ENCODE results near the gene PRODH2.

Gene PRODH2

DNA sequence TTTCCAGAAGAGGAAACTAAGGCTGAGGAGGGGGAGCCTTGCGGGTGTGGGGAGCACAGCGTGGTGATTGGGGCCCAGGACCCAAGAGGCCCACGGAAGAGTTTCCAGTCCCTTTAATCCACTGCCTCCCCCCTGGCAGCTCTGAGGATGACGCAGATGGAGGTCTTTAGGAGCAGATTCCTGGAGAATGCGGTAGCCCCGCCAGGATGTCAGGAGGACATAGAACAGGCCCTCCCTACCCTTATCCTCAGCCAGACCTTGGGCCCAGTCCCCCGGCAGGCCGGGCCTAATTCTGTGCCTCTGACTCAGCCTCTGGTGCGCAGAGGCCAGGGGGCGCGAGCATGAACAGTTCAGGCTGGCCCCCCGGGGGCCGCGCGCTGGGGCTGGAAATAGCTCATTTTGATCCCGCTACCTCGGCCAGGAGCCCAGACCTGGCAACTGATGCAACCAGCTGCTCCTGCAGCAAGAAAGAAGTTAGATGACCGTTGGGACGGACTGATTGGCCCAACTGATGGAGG lies 55.4 kb downstream of the PRODH2 start:
- FAIRE-seq: no peak

DNA sequence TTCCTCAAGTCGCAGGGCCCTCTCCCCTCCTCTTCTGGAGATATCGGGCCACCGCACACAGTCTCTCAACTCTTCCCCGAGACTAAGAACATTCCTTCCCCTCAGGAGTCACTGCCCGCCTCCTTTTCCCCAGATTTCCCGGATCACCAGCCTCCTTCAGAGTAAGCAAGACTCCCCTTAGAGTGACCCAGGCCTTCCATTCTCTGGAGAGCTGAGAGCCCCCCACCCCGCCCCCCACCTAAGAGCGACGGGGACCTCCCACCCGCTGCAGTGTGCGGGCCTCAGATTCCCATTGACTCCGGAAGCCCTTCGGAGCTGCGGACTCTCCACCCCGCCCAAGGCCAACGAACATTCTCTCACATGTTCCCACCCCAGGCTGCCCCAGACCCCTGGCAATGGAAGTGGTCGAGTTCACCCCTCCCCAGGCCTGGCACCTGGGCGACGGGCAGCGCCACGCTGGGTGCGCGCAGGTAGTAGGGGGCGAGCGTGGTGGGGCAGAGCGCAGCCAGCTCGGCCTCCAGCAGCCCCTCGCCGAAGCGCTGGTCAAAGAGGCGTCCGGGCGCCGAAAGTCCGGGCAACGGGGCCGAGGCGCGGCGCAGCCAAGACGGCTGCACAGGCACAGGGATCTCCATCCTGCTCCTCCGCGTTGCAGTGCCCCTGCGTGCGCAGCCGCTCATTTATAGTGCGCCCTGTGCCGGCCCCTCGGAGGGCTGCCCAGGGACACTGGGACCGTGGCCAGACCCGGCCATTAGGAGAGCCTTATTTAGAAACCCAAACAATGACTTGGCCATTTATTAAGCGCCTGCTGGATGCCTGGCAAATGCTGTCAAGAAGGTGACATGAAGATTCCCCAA lies 56.0 kb downstream of the PRODH2 start, which contains the start of gene HSPB6:
HSPB6 (minus strand) TSS at position 653 of the 854 bp plus-strand sequence; CDS start at position 632, 21 bp downstream.
- no peak for FAIRE-seq

DNA sequence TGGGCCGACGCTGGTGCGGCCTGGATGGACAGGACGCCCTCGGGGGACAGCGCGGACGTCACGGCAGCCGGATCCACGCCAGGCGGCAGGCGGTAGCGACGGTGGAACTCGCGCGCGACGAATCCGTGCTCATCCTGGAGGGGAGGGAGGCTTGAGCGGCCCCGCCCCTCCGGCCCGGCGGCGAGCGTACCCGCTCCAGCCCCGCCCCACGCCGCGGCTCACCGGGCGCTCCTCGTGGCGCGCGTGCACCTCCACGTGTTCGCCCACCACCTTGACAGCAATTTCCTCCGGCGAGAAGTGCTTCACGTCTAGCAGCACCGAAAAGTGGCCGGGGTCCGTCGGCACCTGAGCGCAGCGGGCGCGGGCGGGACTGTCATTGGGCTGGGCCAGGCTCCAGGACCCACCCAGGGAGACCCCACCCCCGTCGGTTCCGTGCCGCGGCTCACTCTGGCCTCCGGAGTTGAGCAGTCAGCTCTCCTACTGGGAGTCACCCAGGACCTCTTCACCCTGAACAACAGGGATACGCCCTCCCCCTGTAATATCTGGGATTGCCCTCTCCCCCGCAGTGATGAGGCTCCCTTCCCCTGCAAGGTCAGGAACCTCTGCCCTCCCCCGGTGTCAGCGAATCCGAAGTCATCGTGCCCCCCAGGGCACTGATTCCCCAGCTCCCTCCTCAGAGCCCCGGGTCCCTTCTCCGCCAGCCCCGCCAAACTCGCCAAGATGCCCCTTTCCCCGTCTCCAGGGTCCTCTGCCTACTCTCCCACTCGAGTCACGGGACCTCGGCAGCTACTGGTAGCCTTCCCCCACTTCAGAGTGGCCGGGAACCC lies 56.9 kb downstream of the PRODH2 start:
- no peak for FAIRE-seq

DNA sequence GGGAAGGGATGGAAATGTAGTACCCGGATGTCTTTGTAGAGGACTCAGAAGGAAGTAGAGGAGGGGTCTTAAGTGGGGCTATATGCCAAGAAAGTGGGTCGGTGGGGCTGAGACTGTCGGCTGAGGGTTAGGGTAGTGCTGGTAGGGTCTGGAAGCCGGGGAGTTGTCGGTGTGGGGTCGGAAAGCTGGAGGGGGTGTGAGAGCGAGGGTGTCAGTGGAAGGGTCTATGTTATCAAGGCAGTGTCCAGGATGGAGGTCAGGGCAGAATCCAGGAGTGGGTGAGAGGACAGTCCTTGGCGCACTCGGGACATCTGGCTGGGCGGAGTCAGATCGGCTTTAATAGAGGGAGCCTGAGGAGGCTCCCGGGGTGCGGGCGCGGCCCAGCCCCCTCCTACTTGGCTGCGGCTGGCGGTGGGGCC lies 57.5 kb downstream of the PRODH2 start:
- no peak for FAIRE-seq

DNA sequence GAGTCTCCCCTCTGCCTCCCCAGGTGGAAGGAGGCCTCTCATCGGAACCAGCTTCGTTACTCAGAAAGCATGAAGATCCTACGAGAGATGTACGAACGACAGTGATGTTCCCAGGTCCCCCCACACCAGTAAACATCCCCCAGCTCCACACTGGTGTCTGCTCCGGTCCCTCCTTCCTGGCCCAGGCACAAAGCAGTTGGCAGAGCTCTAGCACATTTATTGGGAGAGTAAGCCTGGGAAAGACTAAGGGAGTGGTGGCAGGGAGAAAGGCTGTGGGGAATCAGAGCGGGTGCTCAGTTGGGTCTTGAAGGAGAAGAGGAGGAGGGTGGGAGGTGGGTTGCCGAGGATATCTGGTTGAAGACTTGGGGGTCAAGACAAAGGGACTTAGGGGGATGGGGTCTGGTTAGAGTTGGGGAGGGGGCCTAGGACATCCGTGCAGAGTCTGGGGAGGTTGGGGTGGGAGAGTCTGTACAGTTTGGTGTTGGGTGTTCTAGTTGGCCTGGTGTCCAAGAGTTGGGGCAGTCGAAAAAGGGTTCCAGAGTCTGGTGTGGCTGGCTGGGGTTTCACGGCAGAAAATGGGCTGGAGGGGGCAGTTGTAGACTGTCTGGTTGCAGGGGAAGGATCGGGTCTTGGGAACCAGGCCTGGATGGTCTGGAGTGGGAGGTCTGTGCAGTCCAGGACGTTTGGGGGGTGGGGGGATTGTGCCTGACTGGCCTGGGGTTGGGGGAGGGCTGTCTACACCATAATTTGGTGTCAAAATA lies 58.1 kb downstream of the PRODH2 start:
- no peak for FAIRE-seq

- no peak for FAIRE-seq
Observed at GRCh38 chr19:35753634-35754369, 58.8 kb downstream of the PRODH2 start.

GRCh38 chr19:35752746-35753350 lies 59.8 kb downstream of the PRODH2 start:
- FAIRE-seq: no peak

DNA sequence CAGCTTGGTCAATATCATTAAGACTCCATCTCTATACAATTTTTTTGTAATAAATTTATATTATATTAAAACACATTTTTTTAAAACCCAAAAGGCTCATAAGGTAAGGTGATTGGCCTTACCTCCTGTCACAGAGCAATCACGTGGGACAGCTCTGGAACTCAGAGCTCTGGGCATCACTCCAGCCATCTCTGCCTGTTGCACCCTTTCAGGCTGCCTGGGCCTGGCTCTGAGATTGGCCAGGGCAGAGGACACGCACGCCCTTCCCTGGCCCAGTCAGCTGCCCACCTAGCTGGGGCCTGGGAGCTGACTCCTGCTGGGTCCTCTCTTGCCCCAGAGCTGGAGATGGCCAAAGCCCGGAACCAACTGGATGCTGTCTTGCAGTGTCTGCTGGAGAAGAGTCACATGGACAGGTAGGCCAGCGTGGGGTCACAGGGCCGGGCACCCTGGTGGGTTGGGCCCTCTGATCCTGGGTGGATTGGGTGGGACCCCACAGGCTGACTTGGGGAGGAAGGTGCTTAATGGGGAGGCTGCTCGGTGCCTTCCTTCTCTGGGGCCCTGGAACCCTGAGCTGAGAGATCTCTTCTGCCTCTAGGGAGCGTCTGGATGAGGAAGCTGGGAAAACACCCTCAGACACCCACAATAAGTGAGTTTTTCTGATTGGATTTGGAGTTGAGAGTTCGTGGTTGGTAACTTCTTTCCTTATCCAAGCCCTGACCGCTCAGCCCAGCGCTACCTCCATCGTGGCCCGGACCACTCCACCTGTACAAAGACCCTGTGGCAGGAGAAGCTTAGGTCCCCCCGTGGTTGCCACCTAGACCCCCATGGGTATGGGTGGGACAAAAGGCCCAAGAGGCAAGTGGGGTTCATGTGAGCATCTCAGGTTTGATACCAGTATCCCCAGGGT lies 60.6 kb downstream of the PRODH2 start:
- FAIRE-seq: no peak

GRCh38 chr19:35750167-35750566 lies 62.5 kb downstream of the PRODH2 start:
- no peak for FAIRE-seq

All from islet of Langerhans (tissue), 1 donor.